WTC11 (cell line): Measurements from ENCODE around the gene IFFO2. TPM values are rescaled to one million over a fixed set of nuclear protein-coding genes. Genes with fewer than 3 reads are reported as not detected.

Experiments
- ATAC-seq: fragments of 200-7000 bp; cut with Tn5 transposase; 2 replicates; pipeline ENCODE4 v1.10.0; 2021; ENCODE audit warnings: mild to moderate bottlenecking, moderate library complexity
- CTCF ChIA-PET: fragments of 300-600 bp; sonication (Branson Sonifier 250); formaldehyde crosslinking; loops from one replicate; lab custom pipeline; 2021; ENCODE audit warnings: antibody characterized with exemption; lab: Charles Lee
- POLR2A ChIA-PET: fragments of 350-600 bp; sonication (Branson Sonifier 250); formaldehyde crosslinking; loops from one replicate; lab custom pipeline; 2021; ENCODE audit warnings: antibody characterized with exemption; lab: Charles Lee
- DNase-seq: peaks from one replicate; pipeline ENCODE4 v3.0.0; 2021; ENCODE audit warnings: low spot score
- H3K27ac Mint-ChIP-seq: 2 replicates; pipeline ENCODE4 v1.8.0; 2021; ENCODE audit warnings: mixed read lengths
- H3K27me3 Mint-ChIP-seq: 2 replicates; pipeline ENCODE4 v1.8.0; 2021; ENCODE audit warnings: low read depth, mild to moderate bottlenecking, moderate library complexity, mixed read lengths
- H3K36me3 Mint-ChIP-seq: 2 replicates; pipeline ENCODE4 v1.8.0; 2021; ENCODE audit warnings: mixed read lengths
- H3K4me1 Mint-ChIP-seq: 2 replicates; pipeline ENCODE4 v1.8.0; 2022; ENCODE audit warnings: mixed read lengths
- H3K4me3 Mint-ChIP-seq: 2 replicates; pipeline ENCODE4 v1.8.0; 2021; ENCODE audit warnings: mild to moderate bottlenecking, moderate library complexity, mixed read lengths
- H3K9me3 Mint-ChIP-seq: 2 replicates; pipeline ENCODE4 v1.8.0; 2021; ENCODE audit warnings: mixed read lengths
- CDX4 ChIP-seq: fragments of 250-450 bp; sonication (Bioruptor Pico); IDR thresholded peaks from 2 replicates; pipeline ENCODE4 v1.9.0; 2021; ENCODE audit warnings: moderate library complexity, mild to moderate bottlenecking, inconsistent platforms, borderline replicate concordance
- ELF4 ChIP-seq: sonication (generic); formaldehyde crosslinking; IDR thresholded peaks from 2 replicates; pipeline ENCODE4 v1.8.1; 2022; ENCODE audit warnings: low read depth, mild to moderate bottlenecking, moderate library complexity, missing genetic modification reagents
- ETV6 ChIP-seq: sonication (generic); formaldehyde crosslinking; IDR thresholded peaks from 2 replicates; pipeline ENCODE4 v1.8.1; 2022; ENCODE audit warnings: mild to moderate bottlenecking, missing genetic modification reagents
- FOXP4 ChIP-seq: sonication (generic); formaldehyde crosslinking; IDR thresholded peaks from 2 replicates; pipeline ENCODE4 v1.8.0; 2022; ENCODE audit warnings: mild to moderate bottlenecking, missing genetic modification reagents
- JUN ChIP-seq: sonication (generic); formaldehyde crosslinking; IDR thresholded peaks from 2 replicates; pipeline ENCODE4 v1.8.0; 2023; ENCODE audit warnings: mild to moderate bottlenecking, missing genetic modification reagents
- NFATC4 ChIP-seq: fragments of 250-450 bp; sonication (Bioruptor Pico); IDR thresholded peaks from 2 replicates; pipeline ENCODE4 v1.9.0; 2021; ENCODE audit warnings: mild to moderate bottlenecking
- NR3C1 ChIP-seq: sonication (generic); formaldehyde crosslinking; conservative IDR thresholded peaks from 2 replicates; pipeline ENCODE4 v1.8.1; 2023; ENCODE audit warnings: low read depth, mild to moderate bottlenecking, missing genetic modification reagents
- RELA ChIP-seq: sonication (generic); formaldehyde crosslinking; IDR thresholded peaks from 2 replicates; pipeline ENCODE4 v1.8.1; 2022; ENCODE audit warnings: missing genetic modification reagents, mild to moderate bottlenecking, borderline replicate concordance
- SMAD3 ChIP-seq: sonication (generic); formaldehyde crosslinking; IDR thresholded peaks from 2 replicates; pipeline ENCODE4 v1.8.0; 2022; ENCODE audit warnings: missing genetic modification reagents, mild to moderate bottlenecking, borderline replicate concordance
- USF2 ChIP-seq: sonication (generic); formaldehyde crosslinking; IDR thresholded peaks from 2 replicates; pipeline ENCODE4 v1.8.1; 2023; ENCODE audit warnings: mild to moderate bottlenecking, missing genetic modification reagents, moderate library complexity
- ZBTB43 ChIP-seq: sonication (generic); formaldehyde crosslinking; IDR thresholded peaks from 2 replicates; pipeline ENCODE4 v1.8.1; 2023; ENCODE audit warnings: mild to moderate bottlenecking, missing genetic modification reagents
- ZNF219 ChIP-seq: sonication (generic); formaldehyde crosslinking; IDR thresholded peaks from 2 replicates; pipeline ENCODE4 v1.8.0; 2023; ENCODE audit warnings: missing genetic modification reagents, mild to moderate bottlenecking, borderline replicate concordance
- ZNF396 ChIP-seq: fragments of 250-450 bp; sonication (Bioruptor Pico); IDR thresholded peaks from 2 replicates; pipeline ENCODE4 v1.8.0; 2021; ENCODE audit warnings: mild to moderate bottlenecking, moderate library complexity, borderline replicate concordance
- ZNF423 ChIP-seq: fragments of 250-450 bp; sonication (Bioruptor Pico); IDR thresholded peaks from 2 replicates; pipeline ENCODE4 v2.1.2; 2022; ENCODE audit warnings: mild to moderate bottlenecking, moderate library complexity
- ZNF512 ChIP-seq: sonication (generic); formaldehyde crosslinking; IDR thresholded peaks from 2 replicates; pipeline ENCODE4 v1.8.1; 2022; ENCODE audit warnings: missing genetic modification reagents, borderline replicate concordance
- ZNF532 ChIP-seq: fragments of 250-450 bp; sonication (Bioruptor Pico); IDR thresholded peaks from 2 replicates; pipeline ENCODE4 v1.9.0; 2021; ENCODE audit warnings: mild to moderate bottlenecking, borderline replicate concordance
- ZSCAN18 ChIP-seq: fragments of 250-450 bp; sonication (Bioruptor Pico); IDR thresholded peaks from 2 replicates; pipeline ENCODE4 v2.1.2; 2022; ENCODE audit warnings: mild to moderate bottlenecking, moderate library complexity
- total RNA-seq: library from RNA; stranded (reverse); gene quantifications from 3 replicates; pipeline ENCODE4 v1.2.3, GENCODE V29; 2021

The IFFO2 gene
- total RNA-seq, 1 experiment from 2014 or later: 8.1 TPM

GRCh38 chr1:18954270-18955071 lies 2.0 kb downstream of the IFFO2 start:
- ATAC-seq (no peak), DNase-seq (no peak)
- Mint-ChIP-seq H3K36me3 (no peaks in the 10 kb centered on the region), H3K4me1 (peaks cover 32% of the 10 kb centered on the region), H3K27ac (no peak overlapping the region), H3K27me3 (peaks cover 42% of the 10 kb centered on the region), H3K4me3 (peak overlapping the region; percentile 64), H3K9me3 (no peaks in the 10 kb centered on the region)
- CTCF ChIA-PET: interaction anchor here (0.9 to 4.6 kb wide), 6 partner anchors 8 to 55 kb away, joined by 4 to 47 read pairs (median 10); no protein-coding TSS in a partner anchor
- no peak for TF ChIP-seq ZNF532 (CRISPR knock-in tag)
- TF ChIP-seq USF2 (CRISPR knock-in tag): no peak
- no peak for TF ChIP-seq ZSCAN18
- TF ChIP-seq ETV6 (CRISPR knock-in tag): no peak
- TF ChIP-seq ZNF219 (CRISPR knock-in tag): no peak
- TF ChIP-seq ELF4: no peak
- no peak for TF ChIP-seq ZNF512
- TF ChIP-seq SMAD3: no peak
- TF ChIP-seq ZNF423 (CRISPR knock-in tag): no peak
- TF ChIP-seq RELA (CRISPR knock-in tag): no peak
- TF ChIP-seq ZNF396 (CRISPR knock-in tag): no peak
- POLR2A ChIA-PET: interaction anchor here (1.1 kb wide), 1 partner anchor 55 kb away, joined by 3 read pairs; no protein-coding TSS in a partner anchor

GRCh38 chr1:18953731-18954231 lies 2.7 kb downstream of the IFFO2 start:
- H3K27me3 Mint-ChIP-seq: peaks cover 35% of the 10 kb centered on the region
- no peaks in the 10 kb centered on the region for H3K36me3 Mint-ChIP-seq
- H3K4me3 Mint-ChIP-seq: no peak overlapping the region
- H3K27ac Mint-ChIP-seq: no peak overlapping the region
- ATAC-seq (no peak), DNase-seq (no peak)
- ChIA-PET CTCF (interaction anchor here (0.9 to 4.6 kb wide), 4 partner anchors 14 to 56 kb away, joined by 4 to 47 read pairs (median 18); no protein-coding TSS in a partner anchor), POLR2A (interaction anchor here (1.1 kb wide), 1 partner anchor 56 kb away, joined by 3 read pairs; no protein-coding TSS in a partner anchor)
- TF ChIP-seq FOXP4 (CRISPR knock-in tag): no peak
- TF ChIP-seq CDX4 (CRISPR knock-in tag): no peak
- no peak for TF ChIP-seq JUN
- TF ChIP-seq RELA (CRISPR knock-in tag): no peak
- no peak for TF ChIP-seq NR3C1 (CRISPR knock-in tag)
- TF ChIP-seq ZBTB43 (CRISPR knock-in tag): no peak
- no peak for TF ChIP-seq NFATC4 (CRISPR knock-in tag)
- peaks cover 38% of the 10 kb centered on the region for H3K4me1 Mint-ChIP-seq
- no peaks in the 10 kb centered on the region for H3K9me3 Mint-ChIP-seq
